NK-92 (cell line): ENCODE measurements around the gene COX4I1.

Source experiments
- DNase-seq: peaks from one replicate; lab custom pipeline; 2025; ENCODE audit not compliant: unreplicated experiment; lab: John Stamatoyannopoulos, UW

COX4I1 gene

DNA sequence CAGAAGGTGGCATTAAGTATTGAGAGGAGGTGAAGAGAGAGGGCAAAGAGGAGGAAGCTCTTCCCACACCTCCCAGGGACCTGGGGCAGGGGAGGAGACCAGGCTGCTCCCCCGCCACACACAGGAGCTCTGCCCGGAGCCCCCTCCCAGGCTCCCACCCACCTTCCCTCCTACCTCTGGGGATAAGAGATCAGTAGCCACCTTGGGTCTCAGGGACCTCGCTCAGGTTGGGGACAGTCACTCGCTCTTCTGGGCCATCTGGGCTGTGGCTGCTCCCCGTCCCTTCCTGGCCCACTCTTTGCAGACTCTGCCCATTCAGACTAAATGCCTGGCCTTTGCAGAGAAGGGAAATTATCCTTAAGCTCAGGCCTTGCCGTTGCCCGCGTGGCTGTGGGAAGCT, 33.7 kb upstream of the COX4I1 start:
- no peak for DNase-seq

DNA sequence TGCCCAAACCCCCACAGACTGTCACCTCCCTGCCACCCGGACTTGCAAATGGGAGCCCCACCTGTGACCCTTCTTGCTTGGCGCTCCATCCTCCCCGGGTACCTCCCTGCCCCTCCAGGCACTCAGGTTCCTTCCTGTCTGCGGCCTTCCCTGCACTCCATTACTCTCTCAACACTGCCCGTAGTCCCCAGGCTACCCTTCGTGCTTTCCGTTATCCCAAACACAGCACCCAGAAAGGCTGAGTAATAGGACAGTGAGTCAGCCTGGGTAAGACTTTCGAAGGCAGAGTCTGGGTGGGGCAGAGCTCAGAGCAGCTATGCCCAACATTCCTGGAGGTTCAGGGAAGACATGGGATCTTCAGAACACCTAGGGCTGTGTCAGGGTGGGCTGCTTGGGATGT, 32.0 kb upstream of the COX4I1 start:
- no peak for DNase-seq

DNA sequence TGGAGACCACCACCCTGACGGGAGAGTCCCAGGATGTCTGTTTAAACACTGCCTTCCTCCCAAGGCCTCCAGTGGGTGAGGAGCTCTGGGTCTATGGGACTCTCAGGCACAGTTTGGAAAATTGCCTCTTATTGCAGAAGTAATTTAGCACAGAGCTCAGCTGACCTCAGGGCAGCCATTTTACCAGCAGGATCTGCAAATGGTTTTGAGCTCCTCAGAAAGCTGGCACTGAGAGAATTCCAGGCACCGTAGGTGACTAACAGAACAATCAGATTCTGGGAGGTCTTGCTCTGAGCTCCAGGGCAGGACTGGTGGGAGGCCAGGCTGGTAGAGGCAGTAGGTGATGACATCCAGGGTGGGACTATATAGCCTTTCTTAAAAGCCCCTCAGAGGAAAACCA, 31.3 kb upstream of the COX4I1 start:
- DNase-seq, result no peak

DNA sequence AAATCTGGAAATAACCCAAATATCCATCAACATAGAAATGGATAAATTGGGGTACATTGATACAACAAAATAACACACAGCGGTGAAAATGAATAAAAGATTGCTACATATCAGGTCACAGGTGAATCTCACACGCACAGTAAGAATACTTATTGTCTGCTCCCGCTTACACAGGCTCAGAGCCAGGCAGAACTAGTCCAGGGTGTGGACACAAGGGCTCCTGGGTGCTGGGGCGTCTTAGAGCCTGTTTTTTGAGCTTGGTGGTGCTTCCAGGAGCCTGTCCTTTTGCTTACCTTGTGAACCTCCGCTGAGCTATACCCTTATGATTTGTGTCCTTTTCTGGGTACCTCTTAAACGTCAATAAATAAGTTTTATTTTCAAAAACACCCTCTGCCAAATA, 28.8 kb upstream of the COX4I1 start:
- DNase-seq, result no peak

DNA sequence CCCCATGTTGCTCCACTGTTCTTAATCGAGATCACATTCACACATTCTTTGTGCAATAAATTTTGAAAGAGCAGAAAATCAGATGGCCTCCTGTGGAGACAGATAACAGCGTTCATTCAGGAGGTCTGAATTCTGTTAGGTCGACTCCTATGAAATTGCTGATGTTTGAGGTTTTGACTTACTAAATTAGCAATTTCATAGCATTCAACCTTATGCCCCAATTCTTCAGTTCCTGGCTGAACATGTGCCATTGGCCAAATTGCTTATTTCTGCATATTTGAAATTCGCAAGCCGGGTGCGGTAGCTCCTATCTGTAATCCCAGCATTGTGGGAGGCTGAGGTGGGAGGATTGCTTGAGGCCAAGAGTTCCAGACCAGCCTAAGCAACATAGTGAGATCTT, 26.5 kb upstream of the COX4I1 start:
- DNase-seq, result no peak

DNA sequence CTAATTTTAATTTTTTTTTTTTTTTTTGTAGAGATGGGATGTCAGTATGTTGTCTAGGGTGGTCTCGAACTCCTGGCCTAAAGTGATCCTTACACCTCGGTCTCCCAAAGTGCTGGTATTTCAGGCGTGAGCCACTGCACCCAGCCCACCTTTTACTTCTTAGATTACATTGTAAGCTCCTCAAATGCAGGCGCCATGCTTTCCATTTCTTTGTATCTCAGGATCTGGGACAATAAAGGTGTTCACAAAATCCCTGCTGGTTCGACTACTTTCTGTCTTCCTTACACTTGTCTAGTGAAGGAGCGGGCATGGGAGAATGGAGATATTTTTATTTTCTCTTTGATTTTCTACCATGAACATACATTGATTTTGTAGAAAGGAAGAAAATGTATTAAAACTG, 25.4 kb upstream of the COX4I1 start:
- no peak for DNase-seq

DNA sequence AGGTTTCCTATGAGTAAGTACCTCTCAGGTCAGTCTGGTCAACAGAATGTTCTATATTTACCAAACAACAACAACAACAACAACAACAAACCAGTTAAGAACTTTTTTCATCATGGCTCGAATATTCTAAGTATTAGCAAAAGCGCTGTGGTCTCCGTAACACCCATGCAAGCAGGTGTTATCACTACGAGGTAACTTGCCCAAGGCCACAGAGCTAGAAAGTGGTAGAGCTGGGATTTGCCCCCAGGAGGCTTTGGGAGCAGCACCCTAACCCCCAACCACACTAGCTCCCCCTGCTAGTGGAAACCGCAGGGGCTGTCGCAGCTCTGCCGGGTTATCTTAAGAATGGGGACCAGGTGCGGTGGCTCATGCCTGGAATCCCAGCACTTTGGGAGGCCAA, 24.7 kb upstream of the COX4I1 start:
- DNase-seq, result no peak

DNA sequence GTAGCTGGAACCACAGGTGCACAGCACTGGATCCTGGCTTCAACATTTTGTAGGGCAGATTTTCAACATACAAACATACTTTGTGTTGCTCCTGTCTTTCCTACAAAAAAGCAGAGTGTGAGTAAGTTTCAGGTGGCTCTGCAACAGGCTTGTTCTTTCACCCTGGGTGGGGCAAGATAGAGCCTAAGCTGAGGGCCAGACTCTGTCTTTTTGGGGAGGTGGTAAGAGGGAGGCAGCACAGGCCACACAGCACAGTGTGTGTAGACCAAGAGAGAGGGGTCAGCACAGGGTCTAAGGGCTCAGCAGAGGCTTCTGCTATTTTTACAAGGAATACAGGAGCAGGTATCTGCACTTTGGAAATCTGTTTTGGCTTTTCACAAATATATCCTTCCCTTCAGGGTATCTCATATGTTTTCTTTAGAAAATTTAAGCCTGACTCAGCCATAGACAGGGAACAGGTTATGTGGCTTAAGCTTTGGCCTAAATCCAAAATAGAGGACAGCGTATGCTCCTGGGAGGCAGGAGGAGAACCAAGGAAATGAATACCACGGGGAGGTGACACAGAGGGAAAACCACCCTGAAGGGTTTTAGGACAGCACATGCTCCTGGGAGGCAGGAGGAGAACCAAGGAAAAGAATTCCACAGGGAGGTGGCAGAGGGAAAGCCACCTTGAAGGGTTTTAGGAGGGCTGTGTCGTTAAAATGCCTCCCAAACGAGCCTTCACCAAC, 21.7 kb upstream of the COX4I1 start:
- no peak for DNase-seq

DNA sequence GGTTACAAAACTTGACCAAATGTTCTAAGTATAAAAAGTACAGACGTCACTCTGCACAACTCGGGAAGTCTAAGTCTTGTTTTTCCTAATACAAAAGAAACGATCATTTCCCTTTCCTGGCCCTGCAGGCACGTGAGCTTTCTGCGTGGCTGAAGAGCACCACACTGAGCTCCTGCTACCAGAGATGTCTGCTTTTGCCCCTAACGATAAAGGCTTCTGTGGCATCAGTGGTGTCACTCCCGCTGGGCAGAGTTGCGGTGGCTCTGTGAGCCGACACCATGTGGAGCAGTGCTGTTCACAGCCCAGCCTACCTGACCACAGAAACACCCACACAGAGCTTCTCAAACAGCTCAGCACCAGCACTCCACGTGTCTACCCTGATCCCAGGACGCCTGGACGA, 20.6 kb upstream of the COX4I1 start:
- DNase-seq, result no peak

DNA sequence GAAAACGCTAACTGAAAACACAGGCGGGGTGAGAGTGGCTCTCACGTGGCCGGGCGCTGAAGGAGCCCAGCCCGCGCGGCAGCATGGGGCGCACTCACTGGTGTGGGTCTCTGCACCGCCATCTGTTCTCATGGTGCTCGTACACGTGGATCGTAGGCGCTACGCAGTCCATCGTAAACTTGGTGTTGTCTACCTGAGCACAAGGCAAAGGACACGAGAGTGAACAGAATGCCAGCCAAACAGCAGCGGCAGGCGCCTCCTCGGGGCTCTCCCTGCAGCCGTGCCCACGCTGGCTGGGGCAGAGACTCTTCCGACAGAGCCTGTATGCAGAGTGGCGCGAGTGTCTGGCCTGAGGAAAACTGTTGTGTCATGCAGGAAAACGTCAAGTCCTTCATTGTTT, 19.2 kb upstream of the COX4I1 start:
- no peak for DNase-seq

DNA sequence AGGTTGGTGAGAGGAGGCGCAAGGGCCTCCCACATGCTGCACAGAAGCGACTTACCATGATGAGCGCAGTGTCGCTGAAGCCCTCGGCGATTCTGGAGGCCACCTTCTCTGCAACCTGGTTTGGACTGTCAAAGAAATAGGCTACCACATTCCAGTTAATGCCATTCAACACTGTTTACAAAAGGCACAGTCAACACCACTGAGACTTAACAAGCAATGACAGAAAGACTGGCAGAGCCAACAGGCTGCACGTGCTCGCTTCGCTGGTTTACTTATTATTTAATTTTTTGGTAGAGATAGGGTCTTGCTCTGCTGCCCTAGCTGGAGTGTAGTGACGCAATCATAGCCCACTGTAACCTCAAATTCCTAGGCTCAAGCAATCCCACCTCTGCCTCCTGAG, 18.3 kb upstream of the COX4I1 start:
- no peak for DNase-seq

DNA sequence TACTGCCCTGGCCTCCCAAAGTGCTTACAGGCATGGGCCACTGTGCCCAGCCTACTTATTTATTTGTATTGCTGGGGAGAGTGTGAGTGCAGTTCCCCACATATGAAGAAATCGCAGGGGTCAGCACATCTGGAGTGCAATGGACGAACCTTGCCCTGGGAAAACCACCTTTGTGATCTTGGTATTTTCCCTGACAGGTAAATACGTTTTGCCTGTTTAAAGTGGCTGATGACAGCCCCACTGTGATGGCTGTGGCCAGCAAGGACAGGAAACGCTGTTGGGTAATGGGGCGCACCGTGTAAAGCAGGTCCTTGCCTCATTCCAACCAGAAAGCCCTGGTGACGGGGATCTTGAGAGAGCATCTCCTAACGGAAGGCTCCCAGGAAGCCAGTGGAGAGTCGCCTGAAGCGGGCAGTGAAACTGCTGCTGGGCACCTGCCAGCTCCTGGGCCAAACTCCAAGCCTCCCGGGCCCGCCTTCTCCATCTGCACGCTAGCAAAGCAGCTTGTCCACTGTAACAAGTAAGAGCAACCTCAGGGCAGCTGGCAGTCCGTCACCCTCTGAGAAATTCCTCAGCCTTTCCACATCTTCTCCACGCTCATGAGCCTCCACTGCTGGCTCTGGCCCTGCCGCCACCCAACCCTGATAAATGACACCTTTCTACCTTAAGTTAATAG, 17.7 kb upstream of the COX4I1 start:
- DNase-seq, result no peak

DNA sequence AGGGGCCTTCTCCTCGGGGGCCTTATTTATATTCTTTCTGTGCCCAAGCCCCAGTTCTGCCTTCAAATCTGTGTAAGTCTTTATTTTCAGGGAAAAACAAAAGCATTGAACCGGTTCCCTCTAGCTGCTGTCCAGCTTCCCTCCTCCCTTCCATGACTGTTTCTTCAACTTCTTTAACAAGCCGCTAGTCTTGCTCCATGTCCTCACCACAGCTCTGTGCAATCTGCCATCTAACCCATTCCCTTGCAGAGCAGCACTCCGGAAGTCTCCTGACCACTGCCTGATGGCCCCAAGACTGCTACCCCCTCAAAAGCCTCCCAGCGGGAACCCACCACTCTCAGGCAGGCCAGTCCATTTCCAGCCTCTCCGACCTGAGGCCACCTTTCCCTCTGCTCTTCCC, 17.0 kb upstream of the COX4I1 start:
- no peak for DNase-seq

DNA sequence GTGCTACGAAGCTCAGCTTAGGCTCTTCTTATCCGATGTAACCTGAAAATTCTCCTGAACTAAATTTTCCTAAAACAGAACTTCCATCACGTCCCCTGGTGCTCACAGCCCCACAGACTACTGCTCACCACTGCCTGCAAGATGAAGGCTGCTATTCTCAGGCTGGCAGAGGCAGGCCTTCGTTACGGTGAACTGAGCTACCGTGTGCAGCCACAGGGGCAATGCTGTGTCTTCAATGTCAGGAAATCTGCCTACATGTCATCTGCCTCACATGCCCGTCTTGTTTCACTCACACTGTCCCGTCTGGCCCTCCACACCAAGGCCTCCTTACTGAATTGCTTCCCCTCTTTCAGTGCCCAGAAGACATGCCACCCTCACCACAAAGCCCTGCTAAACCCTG, 16.1 kb upstream of the COX4I1 start:
- DNase-seq, result no peak

DNA sequence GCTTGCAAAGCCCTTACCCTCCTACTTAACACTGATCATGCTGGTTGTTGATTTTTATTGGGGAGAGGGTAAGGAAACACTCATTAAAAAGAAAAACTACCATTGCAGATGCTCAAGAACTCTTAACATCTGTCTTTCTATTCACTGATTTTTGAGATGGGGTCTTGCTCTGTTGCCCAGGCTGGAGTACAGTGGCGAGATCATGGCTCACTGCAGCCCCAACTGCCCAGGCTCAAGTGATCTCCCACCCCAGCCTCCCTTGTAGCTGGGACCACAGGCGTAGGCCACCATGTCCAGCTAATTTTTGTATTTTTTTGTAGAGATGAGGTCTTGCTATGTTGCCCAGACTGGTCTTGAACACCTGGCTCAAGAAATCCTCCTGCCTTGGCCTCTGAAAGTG, 14.7 kb upstream of the COX4I1 start:
- no peak for DNase-seq

DNA sequence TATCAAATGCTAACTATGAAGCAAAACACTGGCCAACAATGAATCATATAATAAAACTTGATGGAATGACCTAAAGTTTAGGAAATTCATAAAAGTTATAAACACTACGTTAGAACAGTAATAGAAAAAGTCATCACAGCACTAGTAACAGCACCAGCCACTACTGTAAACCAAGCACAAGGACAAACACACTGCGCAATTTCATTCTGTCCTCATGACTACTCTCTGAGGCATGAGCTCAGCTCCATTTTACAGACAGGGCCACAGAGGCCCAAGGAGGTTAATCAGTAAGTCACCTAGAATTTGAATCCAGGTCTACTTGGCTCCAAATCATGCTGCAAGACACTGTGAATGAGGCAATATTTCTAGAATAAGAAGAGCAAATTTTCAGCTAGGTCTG, 13.6 kb upstream of the COX4I1 start:
- no peak for DNase-seq

DNA sequence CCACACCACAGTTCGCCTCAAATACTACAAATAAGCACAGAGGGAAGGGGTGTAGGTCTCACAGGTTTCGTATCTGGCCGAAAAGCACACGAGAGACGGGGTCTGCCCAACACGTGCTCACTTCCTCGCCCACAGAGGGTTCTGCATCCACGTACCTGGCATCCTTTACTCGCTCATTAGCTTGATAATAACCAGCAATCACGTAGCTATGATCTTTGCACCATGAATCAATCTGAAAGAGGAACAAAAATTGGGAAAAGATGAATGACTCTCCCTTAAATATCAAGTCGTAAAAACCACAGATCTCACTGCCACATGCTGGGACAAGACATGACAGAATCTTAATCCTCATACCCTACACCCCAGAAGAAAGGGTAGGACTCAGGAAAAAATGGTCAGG, 10.7 kb upstream of the COX4I1 start:
- no peak for DNase-seq

DNA sequence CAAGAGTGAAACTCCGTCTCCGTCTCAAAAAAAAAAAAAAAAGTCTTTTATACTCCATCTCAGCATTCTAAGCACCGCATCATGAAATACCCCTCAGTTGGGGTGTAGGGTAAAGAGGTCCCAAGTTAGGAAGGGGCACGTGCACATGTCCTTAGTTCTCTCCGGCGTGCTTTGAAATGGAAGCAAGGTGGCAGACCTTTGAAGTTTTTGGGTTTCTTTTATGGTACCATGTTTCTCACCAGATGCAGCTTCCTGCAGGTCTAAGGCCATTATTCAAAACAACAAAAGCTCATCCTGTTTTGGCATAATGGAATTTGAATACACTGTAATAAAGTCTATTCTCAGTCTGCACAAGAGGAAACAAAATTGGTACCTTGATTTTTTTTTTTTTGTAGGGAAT, 9.7 kb upstream of the COX4I1 start:
- DNase-seq, result no peak

DNA sequence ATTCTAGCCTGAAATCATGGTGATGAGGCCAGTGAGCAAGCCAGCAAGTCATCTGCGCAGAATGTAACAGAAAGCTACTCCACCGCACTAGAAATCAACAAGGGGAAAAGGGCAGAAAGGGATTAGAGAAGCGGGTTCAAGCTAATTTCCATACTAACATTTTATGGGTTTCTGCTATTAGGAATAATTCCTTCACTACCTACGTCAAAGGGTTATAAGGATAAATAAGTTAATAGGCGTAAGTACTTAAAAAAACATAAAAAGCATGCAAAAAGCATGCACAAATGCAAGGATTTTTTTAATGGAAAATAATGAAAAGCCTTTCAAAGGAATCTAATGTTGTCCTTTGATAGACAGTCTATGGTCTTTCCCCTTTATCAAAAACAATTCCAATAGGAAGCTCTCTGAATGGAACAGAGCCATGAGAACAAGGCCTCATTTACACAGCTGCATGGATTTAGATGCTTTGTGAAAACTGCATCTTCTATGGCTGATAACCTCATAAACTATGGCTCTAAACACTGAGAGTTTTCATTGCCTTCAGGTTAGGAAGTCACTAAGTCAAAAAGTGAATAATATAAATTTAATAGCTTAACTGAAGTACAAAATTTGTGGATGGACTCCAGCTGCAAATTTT, 5.7 kb upstream of the COX4I1 start:
- no peak for DNase-seq

DNA sequence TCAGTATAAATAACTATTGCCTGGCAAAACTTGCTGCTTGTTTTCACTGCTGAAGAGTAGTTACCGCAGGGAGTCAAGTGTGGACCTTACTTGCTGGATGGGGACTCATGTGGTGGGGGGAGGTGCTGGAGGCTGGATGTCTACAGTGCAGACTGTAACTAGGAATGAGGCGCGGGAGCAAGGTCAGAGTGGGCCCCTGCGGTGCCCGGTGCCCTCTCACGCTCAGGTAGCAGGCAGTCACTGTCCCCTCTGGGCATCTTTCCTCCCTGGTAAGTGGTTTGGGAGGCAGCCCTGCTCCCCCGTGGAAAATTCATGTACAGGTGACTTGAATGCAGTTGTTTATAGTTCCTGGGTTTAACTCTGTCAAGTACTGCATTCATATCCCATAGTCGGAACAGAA, 4.8 kb upstream of the COX4I1 start:
- DNase-seq, result no peak

DNA sequence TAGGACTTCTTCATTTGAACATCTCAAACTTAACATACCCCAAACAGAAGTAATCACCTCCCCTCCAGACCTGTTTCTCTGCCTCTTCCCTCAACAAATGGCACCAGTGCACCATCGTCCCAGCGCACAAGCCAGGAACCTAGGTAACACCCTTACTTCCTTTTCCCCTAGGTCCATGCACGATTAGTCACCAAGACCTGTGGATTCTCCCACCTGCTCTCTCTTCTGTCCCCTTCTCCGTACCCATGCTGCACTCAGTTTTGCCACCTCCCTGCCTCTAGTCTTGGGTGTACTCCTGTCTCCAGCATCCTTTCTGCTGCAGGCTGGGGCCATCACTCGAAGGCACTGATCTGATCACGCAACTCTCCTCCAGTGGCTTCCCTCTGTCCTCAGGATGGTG, 3.3 kb upstream of the COX4I1 start:
- no peak for DNase-seq

DNA sequence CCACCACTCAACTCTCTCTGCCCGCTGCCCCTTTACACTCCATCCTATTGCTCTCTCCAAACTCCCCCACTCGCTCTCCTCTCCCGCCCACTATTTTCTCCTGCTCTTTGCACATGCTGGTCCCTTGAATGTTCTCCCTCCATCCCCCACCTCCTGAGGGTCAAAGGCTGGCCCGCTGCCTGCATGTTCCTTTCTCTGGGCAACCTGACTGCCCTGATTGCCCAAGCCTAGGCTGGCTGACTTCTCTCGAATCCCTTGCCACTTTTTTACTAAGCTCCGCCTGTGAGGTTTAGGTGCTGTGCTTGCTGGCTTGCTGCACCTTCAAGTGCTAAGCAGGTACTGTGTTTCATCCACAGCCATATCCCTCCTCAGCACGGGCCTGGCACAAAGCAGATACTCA, 2.9 kb upstream of the COX4I1 start:
- no peak for DNase-seq
